Ramos (cell line): Measurements from ENCODE around the gene CCDC27.

Source experiments
- in situ Hi-C: fragments of 300-500 bp; cut with MboI; formaldehyde crosslinking; loops from one replicate; pipeline ENCODE4 v1.14.3; 2022; ENCODE audit warnings: low sequenced_read_pairs; ENCODE audit not compliant: unreplicated experiment

CCDC27 gene

DNA sequence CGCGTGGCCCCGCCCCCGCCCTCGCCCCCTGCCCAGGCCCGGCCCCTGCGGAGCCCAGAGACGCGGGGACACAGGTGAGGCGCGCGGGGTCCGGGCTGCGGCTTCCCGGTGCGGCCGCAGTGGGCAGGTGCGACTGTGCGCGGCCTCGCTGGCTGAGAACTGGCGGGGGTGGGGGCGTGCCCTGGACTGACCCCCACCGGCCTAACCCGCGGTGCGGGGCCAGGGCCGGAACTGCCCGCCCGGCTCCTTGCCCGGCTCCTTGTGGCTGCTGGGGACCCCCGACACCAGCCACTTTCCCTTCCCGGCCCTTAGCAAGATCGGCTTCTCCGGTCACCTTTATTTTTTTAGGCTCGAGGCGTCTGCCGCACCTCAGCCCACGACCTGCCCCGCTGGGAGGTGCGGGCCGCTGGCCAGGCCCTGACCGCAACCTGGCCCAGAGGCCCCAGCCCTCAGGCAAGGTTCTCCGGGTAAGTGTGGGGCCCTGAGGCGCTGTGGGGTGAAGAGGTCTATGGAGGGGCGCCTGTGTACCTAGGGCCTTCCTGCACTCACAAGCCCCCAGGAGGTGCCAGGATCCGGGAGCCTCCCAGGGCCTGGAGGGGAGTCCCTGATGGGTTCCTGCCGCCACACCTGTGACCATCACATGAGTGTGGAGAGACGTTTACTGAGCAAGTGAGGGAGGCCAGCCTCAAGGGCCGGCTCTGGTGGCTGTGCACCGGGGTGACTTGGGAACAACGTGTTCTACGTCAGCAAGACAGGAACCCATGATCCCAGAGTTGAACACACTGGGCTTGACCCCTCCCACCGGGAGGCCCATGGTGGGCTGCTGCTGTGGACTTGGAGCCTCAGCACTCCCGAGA is 20.7 kb downstream of the CCDC27 start, which contains the start of gene SMIM1:
Gene SMIM1, plus strand, starts transcription at position 35 of the 857 bp plus-strand sequence. CDS start 2,625 bp downstream, outside the sequence.
- in situ Hi-C loops: no loop called here

DNA sequence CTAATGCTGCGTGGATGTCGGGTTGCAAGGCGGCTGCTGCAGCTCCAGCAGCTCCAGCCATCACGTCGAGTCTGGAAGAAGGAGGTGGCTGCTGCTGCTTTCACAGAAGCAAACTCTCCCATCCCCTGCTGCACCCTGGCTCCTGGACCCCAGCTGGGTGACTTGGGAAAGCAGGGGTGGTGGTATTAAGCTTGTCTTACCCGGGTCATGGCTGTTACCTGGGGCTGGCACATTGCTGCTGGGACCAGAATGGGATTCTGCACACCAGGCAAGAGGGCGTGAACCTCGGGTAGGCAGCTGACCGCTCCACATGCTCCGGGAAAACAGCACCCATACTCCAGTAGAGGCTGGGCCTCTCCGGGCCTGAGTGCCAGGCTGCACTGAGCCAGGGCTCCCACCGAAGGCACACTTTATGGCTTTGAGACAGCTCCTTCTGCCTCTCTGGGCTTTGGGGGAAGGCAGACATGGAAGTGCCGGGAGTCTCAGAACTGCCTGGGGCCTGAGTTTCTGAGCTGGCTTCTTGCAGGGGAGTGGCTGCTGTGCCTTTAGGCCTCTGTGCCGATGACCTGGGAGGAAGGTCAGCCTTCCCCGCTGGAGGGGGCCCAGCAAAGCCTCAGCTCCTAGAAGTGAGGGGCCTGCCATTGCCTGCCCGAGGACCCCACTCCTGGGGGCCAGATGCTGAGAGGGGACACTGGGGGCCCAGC is 21.5 kb downstream of the CCDC27 start:
- in situ Hi-C loops: no loop called here

DNA sequence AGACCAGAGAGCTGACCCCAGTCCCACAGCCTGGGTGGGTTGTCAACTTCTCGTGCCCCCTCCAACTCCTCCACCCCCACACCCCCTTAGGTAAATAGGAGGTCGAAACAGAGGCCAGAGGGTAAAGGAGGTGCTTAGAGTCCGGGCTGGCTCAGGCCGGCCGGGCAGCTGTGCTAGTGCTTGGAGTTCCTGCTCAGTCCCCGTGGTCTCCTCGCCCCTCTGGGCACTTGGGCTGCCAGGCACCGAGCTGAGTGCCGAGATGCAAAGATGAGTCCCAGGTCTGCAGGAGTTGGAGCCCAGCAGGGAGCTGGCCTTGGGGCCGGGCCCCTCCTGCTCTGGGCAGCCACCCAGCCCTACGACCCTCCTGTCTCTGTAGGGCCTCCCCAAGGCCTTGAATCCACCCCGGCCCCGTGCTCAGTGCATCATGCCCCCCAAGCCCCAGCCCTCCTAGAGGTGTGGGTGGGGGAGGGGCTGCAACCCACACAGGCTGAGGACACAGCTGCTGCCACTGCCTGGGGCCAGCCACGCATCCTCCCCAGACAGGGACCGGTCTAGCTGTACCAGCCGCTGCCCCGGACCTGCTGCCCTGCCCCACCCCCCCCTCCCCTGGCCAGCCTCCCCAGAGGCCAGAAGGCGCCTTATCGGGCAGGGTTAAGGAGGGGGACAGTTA is 22.2 kb downstream of the CCDC27 start:
- in situ Hi-C loops: no loop called here

GRCh38 chr1:3774946-3775489 is 22.8 kb downstream of the CCDC27 start:
- in situ Hi-C loops: no loop called here

DNA sequence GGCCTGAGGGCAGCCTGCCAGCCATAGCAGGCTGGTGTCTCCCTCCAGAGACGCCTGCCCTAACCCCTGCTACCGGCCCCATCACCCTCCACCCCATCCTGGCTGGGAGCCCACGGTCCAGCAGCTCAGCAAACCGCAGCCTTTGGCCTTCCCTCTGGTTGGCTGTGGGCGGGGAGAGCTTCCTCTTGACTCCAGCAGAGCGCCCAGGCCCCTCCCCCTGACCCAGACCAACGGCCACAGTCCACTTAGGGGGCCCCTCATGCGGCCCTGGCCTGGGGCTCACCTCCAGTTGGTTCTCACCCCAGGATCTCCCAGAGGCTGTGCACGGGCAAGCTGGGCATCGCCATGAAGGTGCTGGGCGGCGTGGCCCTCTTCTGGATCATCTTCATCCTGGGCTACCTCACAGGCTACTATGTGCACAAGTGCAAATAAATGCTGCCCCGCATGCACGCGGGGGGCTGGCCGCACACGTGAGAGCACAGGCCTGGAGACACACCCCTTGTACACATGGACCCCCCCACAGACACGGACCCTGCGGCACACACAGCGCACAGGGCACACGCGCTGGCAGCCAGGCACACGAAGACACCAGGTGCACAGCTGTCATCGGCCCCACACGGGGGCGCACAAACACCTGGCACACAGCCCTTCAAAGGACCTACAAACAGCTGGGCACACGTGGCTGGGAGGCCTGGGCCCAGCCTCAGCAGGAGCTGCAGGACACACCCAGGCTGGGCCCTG is 23.4 kb downstream of the CCDC27 start:
- in situ Hi-C loops: no loop called here

DNA sequence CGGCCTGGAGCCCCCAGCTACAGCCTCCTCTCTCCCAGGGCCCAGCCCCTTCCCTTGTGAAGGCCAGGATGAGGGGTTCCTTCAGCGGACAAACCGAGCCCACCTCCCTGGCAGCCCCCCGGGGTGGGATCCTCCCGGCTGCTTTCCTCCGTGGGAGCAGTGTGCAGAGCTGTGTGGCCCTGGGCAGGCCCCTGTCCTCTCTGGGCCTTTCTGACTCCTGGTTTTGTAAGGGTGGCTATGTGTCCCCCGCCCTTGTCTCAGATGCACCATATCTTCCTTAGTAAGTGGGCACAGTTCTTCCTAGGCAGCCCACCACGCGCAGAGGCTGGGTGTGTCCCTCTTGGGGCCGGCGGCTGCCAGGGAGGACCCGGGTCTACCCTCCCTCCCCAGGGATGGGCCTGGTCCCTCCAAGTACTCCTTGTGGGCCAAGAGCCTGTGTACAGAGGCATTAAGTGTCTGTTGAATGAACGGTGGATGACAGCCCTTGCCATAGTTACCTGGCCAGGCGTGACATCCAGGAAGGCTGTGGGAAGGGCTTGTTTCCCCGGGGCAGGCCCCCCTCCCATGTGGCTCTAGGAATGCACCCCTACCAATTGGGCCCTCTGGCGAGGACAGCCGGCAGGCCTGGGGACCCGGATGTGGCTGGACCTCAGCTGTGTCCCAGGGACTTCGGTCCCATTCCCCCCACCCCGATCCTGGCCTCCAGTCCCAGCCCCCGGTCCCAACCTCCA is 24.1 kb downstream of the CCDC27 start:
- in situ Hi-C loops: no loop called here

- in situ Hi-C loops: no loop called here
Measured at GRCh38 chr1:3777078-3777547, 24.9 kb downstream of the CCDC27 start.

DNA sequence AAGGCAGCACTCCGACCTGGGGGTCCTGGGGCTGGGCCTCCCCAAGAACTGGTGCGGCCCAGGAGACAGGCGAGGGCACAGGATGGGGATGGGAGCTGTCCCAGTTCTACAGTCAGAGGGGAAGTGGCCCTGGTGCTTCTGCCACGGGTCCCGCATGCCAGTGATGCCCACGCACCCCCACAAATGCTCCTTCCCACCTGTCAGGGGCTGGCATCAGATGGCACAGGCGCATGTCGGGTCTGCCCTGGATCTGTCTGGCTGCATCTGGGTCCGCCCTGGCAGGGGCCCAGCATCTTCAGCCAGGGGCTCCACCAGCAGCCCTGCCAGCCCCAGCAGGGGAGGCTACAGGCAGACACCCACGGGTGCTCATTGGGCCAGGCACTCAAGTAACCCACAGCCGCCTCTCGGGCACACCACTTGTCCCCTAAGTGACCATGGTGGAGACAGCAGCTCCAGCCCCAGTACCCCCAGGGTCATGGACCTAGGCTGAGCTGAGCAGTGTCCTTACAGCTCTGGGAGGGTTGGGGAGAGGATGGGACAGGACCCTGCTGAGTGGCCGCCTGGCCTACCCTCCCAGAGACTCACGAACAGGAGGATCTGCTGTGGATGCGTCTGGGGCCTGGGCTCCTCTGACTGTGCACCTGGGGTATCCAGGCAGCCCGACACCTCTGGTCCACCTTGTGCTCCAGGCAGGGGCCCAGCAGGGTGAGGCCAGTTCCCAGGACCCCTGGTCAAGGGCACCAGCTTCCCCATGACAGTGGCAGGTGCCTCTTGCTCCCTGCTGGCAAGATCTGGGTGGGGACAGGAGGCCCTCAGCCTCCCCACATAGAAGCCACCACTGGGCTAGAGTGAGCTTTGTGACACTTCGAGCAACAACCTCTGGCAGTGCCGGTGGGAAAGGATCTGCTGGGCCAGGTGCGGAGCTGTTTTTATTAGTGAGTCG is 25.7 kb downstream of the CCDC27 start:
- in situ Hi-C loops: no loop called here

- in situ Hi-C loops: no loop called here
Measured at GRCh38 chr1:3778590-3779264, 26.5 kb downstream of the CCDC27 start.

- in situ Hi-C loops: no loop called here
Measured at GRCh38 chr1:3779265-3779911, 27.1 kb downstream of the CCDC27 start.

DNA sequence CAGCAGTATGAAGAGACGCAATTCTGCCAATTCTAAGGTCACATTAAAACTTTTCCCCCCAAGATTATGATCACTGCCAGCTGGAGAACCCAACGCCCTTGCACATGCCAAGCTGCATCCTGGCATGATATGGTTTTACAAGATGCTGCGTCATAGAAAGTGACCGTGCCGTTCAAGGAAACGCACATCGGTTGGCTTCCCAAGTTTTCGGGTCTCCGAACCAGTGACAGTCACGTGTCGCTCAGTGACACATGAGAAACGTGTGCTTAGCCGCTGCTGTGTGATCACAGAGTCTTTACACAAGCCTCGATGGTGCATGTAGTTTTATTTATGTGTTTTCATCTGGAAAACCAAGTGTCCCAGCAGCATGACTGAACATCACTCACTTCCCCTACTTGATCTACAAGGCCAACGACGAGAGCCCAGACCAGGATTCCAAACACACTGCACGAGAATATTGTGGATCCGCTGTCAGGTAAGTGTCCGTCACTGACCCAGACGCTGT is 27.7 kb downstream of the CCDC27 start:
- in situ Hi-C loops: no loop called here

DNA sequence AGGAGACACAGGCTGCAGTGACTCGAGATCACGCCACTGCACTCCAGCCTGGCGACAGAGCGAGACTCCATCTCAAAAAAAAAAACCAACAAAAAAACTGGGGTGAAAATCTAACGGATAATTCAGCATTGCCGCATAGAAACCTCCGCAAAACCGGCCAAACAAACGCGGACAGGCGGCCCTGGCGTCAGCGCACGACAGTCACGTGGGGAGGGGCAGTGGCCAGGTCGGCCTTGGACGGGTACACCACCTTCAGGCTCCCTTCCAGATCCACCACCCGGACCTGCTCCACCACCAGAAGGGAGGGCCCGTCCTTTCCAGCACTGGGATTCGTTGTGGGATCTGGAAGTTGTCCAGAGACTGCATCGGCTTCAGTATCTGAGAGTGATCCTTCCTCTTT is 28.7 kb downstream of the CCDC27 start:
- in situ Hi-C loops: no loop called here

DNA sequence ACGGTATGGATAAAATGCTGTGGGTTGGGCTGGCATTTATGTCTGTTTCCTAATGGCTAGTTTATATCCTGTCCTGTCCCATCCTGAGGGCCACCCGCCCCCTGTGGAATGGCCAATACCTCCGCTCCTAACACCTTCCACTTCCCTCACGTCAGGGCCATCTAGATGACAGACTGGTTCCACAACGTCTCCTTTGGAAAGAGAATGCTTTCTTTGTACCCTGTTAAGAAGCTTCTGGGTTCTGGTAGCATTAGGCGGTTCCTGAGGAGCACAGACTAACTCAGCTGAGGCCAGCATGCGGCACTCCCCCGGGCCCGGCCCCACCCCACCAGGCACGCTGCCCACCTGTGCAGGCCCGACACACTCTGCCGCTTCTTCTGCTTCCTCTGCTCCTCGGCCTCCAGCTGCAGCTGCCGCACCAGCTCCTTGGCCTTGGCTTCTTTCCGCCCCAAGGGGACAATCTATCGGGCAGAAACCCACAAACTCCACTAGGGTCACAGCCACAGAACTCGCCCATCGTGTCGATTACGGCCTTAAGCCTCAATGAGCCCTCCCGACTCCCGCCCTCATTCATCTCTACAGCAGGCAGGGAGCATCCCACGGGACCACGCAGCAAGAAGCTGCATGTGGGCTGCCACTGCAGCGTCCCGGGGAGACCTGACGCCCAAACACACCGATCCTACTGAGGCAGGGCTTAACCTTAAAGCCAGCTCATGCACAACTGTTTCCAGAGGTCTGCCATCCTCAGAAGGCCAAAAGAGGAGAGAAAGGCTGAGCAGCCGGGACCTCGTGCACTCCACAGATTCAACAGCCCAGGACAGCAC is 31.6 kb downstream of the CCDC27 start:
- in situ Hi-C loops: no loop called here

- in situ Hi-C loops: no loop called here
Measured at GRCh38 chr1:3785045-3785444, 32.8 kb downstream of the CCDC27 start.

GRCh38 chr1:3785456-3786157 is 33.4 kb downstream of the CCDC27 start:
- in situ Hi-C loops: no loop called here
